ENCODE data around the gene BPIFB1. TPM values are rescaled to one million over a fixed set of nuclear protein-coding genes. Genes with fewer than 3 reads are reported as not detected.

The BPIFB1 gene
- total and polyA plus RNA-seq, 2 of the 13 experiments (the other 11 are each of a cell fraction or from before 2014, with no cell fraction given), result 0.82 to 4.4 TPM

GRCh38 chr20:33280000-33280680 is 2.9 kb upstream of the BPIFB1 start (continued):
- TF ChIP-seq ZNF740 (CRISPR knock-in tag; IDR thresholded peaks at IDR 0.05) (peak; percentile 21; the same call in 1 of the 2 replicates), SNAPC4 (CRISPR knock-in tag; IDR thresholded peaks at IDR 0.05) (peak; percentile 60; the same call in 1 of the 2 replicates), ZNF687 (CRISPR knock-in tag; IDR thresholded peaks at IDR 0.05) (peak; percentile 84), ZBTB4 (CRISPR knock-in tag; IDR thresholded peaks at IDR 0.05; ENCODE audit: borderline replicate concordance) (0 out of 2 replicates have a peak, but pooled peaks have one; percentile 48), RARA (CRISPR knock-in tag; IDR thresholded peaks at IDR 0.05) (peak; percentile 57), HES4 (CRISPR knock-in tag; IDR thresholded peaks at IDR 0.05; ENCODE audit: borderline replicate concordance) (peak; percentile 89), ZNF510 (CRISPR knock-in tag; IDR thresholded peaks at IDR 0.05; ENCODE audit: low read depth) (0 out of 2 replicates have a peak, but pooled peaks have one; percentile 74), RAD21 (CRISPR knock-in tag; IDR thresholded peaks at IDR 0.05) (no peak), NFAT5 (CRISPR knock-in tag; IDR thresholded peaks at IDR 0.05) (peak; percentile 93)

Measured in HepG2 (cell line).